NCI-H1436 treated with DMSO at 0.1 percent for 48 hours (cell line): Measurements from ENCODE around the gene ZNF865.

Experiments used
- DNase-seq: peaks from one replicate; lab custom pipeline; 2025; lab: John Stamatoyannopoulos, UW

ZNF865 gene

DNA sequence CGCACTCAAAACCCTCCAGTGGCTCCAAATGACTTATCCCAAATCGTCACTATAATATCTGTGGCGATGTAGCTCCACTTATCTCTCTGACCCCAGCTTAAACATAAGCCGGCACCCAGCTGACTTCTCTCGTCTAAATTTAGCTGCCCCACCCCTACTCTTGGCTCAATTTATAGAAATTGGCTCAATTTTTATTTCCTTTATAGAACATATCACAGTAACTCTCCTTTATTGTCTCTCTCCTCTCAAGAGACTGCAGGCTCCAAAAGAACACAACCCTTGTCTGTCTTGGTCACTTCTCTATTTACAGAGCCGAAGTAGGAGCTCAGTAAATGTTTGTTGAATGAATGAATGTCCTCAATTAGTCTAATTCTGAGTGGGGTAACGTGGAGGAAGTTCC, 18.1 kb downstream of the ZNF865 start:
- no peak for DNase-seq

DNA sequence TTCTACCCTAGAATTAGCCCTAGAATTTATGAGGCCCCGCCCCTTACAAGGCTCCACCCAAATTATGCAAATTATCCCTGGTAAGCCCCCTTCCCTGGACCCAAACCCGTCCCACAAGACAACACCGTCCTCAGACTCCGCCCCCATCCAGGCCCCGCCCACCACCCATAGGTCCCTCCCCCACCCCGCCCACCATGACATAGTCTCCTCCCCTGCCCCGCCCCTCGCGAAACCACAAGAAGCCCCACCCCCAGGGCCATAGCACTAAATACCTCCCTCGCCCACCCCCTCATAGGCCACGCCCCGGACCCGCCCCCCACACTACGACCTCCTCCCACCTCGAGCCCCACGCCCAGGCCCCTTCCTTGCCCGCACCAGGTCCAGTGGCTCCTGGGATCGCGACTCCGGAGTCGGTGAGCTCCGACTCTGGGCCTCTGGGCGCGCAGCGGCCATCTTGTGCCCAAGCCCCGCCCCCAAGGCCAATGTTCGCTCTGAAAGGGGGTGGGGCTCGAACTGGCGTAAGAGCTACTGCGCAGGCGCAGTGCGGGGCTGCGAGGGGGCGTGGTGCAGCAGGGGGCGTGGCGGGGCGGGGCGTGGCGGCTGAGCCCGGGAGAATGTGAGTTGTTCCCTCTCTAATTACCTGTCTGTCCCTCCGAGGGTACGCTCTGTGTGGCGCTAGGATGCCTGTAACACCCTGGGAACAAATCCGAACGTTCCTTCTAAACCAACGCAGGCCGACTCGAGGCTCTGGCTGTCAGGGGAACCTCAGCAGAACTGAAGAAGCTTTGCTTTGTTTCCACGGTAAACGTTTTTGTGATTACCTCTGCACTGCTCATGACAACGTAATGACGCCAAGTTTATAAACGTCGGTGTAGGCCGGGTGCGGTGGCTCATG, 18.9 kb downstream of the ZNF865 start, which contains the start of gene ZNF784:
TSS of gene ZNF784 (minus strand) at position 458 of the 895 bp plus-strand sequence. CDS start at position 453, 5 bp downstream.
- peak; percentile 82 for DNase-seq

GRCh38 chr19:55625004-55625326, 19.5 kb downstream of the ZNF865 start:
- DNase-seq, result no peak

- no peak for DNase-seq
These were observed 20.9 kb downstream of the ZNF865 start for GRCh38 chr19:55626350-55626749.

- peak; percentile 83 for DNase-seq
These were observed 27.0 kb downstream of the ZNF865 start for GRCh38 chr19:55632463-55632834.

- no peak for DNase-seq
These were observed 28.4 kb downstream of the ZNF865 start for GRCh38 chr19:55633861-55634260.

DNA sequence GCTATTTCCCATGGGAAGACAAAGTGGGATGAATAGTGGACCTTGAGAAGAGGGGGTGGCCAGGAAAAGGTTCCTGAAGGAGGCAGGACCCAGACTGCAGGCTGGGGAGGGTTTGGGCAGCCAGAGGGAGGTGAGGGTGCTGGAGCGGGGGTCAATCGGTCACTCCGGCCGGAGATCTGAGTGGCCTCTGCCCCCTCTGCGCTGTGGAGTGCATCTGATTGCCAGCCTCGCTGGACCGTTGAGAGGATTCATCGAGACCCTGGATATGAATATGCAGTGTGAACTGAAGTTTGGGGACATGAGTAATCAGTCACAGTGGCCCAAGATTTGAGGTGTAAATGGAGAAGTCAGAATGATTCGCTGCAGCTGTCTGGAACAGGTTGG, 29.9 kb downstream of the ZNF865 start:
- no peak for DNase-seq

- no peak for DNase-seq
These were observed 30.5 kb downstream of the ZNF865 start for GRCh38 chr19:55635856-55636440.

DNA sequence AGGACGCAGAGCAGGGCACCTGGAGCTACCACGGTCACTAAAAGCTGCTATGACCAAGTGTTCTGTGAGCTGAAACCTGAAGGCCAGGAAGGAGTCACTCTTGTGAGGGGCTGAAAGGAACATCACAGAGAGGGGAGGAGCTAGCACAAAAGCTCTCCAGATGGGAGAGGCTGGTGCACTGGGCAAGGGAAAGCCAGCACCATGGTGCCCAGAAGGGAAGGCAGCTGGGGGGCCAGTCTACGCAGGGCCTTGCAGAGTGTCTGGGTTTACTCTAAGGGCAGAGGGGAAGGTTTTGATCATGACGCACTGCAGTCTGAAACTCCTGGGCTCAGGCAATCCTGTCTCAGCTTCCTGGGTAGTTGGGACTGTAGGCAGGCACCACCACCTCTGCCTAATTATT, 31.3 kb downstream of the ZNF865 start:
- no peak for DNase-seq

- DNase-seq, result no peak
These were observed 32.1 kb downstream of the ZNF865 start for GRCh38 chr19:55637534-55637933.

GRCh38 chr19:55638864-55639359, 33.5 kb downstream of the ZNF865 start:
- no peak for DNase-seq

DNA sequence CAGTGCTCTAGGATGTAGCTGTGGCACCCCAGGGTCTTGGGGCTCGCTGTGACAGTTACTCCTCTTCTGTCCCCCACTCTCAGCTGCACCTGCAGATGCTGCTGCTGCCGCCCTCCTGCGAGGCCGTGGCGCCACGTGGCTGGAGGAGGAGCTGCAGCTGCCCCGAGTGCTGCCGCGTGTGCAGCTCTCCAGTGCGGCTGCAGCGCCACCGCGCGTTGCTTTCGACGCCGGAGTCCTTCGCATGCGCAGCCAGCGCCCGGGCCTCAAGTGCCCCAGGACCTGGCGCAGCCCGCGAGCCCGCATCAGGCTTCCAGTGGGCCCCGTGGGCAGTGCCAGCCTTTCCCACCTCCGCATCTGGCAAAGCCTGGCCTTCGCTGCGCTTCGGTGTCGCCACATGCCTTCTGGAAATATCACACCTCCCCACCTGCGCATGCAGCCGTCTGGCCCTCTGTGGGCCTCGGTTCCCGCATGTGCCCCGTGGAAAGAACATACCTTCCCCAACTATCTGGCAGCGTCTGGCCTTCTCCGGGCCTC, 34.7 kb downstream of the ZNF865 start:
- no peak for DNase-seq

- no peak for DNase-seq
These were observed 35.4 kb downstream of the ZNF865 start, which contains the start of gene ZNF580 for GRCh38 chr19:55640577-55641425. ZNF580 (plus strand) TSS chr19:55641002; CDS start chr19:55642509, 1,507 bp downstream.

DNA sequence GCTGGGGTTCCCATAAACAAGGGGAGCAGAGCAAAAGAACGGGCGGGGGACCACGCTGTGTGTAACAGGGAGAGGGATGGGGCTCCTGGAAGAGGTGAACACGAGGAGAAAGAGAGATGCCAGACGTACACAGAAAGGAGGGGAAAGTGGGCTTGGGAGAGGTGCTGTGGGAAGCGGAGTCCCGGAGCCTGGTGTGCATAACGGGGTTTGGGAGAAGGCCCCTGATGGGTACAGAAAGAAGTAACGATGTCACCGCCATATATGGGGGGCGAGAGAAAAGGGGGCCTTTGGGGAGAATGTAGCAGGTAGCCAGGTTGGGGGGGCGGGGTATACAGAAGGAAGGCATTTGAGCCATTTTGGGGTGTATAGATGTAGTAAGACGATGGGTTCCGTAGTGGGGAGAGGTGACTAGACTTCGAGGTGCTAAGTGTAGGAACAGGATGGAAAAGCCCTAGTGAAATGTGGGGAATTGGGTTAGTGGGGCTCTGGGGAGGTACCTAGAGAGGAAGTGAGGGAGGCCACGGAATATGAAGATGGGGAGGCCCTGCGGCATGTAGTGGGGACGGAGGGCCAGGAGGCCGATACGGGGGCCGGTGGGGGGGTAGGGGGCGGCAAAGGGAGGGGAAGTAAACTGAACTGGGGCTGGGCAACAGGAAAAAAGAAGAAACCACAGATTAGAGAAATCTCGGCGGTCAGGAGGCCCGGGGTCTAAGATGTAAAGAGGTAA, 36.1 kb downstream of the ZNF865 start:
- no peak for DNase-seq

- DNase-seq, result no peak
These were observed 36.9 kb downstream of the ZNF865 start for GRCh38 chr19:55642153-55643002.

DNA sequence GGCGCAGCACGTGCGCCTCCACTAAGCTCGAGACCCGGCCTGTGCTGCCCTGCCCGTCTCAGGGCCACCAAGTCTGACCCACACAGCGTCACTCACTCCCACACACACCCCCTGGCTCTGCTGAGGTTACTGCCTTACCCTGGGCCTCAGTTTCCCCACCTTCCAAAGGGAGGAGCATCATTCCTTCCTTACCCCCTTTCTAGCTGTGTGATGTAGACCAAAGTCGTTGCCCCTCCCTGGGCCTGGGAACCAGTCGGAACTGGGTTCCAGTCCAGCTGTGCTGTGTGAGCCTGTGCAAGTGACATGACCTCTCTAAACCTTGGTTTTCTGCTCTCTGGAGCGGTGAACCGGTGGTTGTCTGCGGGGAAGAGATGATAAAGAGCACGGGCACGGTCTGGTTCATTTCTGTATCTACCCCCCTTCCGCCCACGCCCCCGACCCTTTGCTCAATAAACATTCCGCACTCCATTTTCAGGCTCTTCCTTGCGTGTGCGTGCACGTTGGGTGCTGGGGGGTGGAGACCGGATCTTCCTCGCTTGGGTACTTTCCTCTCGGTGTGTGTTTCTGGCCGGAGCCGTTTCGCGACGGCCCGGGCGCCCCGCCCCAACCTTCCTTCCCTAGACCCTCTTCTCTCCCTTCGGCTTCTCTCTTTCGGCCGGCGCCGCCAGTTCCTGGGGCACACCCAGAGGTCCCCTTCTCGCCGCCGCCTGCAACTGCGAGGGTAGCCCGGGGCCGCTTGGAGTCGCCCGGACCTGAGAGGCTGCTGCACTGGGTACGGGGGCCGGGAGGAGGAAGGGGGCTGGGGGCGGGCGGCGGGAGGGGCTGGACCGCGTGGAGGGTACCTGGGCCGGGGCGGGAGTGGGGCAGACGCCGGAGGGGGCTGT, 37.8 kb downstream of the ZNF865 start, which contains the start of gene ZNF581:
TSS of gene ZNF581 (plus strand) at position 647 of the 884 bp plus-strand sequence. CDS start 923 bp downstream, outside the sequence.
- no peak for DNase-seq

DNA sequence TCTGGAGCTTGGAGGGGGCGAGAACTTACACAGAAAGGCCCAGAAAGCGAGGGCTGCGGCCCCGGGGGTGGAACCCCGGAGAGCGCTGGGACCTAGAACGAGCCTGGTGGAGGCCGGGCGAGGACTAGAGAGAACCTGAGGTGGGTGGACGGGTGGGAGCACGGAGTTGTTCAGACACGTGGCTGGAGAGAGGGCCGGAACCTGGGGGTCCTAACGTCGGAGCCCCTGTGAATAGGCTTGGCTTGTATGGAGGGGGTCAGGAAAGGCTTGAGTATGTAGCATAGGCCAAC, 38.4 kb downstream of the ZNF865 start:
- no peak for DNase-seq

GRCh38 chr19:55644191-55644833, 38.9 kb downstream of the ZNF865 start:
- DNase-seq, result no peak
